CD4-positive, alpha-beta T cell treated with Interleukin-17A for 1 hour (primary cell): ENCODE measurements around the gene KCTD1.
"Not testable (repeated sequence)": the region's sequence is repeated elsewhere in the genome, so short reads cannot be mapped to it uniquely, and the experiment has no call there.

ENCODE experiments used
- DNase-seq: peaks from one replicate; pipeline ENCODE4 v3.0.0-alpha.2; 2020

KCTD1 gene

DNA sequence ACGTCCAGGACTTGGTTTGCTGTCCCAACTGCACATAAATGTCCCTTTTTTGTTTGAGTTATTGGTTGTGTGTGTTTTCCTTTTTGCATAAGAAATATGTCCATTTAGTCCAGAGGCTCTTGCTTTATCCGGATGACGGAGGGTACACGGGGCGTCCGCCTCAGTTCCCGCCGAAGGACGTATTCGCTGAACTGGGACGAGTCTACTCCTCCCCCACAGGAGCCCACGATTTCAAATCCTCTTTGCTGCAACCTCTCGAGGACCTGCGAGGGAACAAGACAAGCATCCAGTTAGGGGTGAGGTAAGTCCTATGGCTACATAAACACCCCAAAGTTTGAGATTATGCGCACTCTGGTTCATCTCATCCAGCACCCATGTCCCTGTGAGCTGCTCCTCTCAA is 92.7 kb downstream of the KCTD1 start:
- DNase-seq = no peak

DNA sequence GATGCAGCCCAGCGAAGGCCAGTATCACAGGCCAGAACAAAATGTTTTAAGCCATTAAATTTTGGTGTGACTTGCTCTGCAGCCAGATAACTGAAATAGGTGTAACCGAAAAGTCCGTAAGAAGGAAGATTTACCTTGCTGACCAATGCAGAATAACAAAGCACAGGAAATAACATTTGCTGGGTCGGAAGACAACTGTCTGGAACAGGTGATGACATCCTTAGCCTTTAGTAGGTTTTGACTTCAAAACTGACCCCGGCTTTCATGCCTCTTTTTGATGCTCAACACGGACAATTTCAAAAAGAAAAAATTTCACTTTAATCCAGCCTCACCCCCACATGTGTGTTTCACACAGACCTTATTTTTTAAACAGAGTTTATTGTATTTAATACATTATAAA is 93.7 kb downstream of the KCTD1 start:
- DNase-seq = no peak

DNA sequence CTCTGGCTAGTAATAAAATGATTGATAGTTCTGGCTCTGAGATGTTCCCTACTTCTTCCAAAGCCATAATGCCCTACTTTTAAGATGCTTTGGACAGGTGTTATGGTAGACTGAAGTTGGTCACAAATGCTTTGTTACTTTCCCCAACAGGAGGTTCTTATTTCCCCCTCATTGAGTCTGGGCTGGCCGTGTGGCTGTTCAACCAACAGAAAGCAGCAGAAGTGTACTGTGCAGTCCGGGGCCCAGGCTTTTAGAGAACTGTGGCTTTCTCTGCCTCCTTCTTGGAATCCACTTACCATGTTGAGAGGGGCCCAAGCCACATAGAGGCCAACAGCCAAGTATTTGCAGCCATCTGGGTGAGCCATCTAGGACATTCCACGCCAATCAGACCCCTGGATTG is 94.2 kb downstream of the KCTD1 start:
- DNase-seq = no peak

DNA sequence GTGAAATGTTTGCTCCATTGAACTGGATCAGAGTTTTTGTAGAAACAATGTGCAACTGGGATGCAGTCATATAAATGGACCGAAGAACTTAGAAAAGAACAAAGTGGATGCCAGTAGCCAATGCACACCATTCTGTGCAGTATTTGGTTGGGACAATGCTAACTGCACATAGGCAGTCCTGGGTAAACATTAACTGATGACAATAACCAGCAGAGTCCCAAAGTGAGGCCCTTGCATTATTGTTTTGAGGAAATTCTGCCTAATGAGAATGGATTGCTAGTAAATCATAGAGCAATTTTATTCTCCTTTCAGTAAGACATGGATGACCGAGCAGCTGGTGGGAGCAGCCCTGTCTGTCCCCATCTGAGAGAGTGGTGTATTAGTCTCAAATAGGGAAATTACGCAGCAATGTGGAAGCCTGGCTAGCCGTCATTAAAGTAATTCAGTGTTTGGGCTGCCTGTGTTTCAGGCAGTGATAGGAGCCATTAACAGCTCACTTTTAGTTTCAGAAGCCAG is 94.9 kb downstream of the KCTD1 start:
- DNase-seq = no peak

DNA sequence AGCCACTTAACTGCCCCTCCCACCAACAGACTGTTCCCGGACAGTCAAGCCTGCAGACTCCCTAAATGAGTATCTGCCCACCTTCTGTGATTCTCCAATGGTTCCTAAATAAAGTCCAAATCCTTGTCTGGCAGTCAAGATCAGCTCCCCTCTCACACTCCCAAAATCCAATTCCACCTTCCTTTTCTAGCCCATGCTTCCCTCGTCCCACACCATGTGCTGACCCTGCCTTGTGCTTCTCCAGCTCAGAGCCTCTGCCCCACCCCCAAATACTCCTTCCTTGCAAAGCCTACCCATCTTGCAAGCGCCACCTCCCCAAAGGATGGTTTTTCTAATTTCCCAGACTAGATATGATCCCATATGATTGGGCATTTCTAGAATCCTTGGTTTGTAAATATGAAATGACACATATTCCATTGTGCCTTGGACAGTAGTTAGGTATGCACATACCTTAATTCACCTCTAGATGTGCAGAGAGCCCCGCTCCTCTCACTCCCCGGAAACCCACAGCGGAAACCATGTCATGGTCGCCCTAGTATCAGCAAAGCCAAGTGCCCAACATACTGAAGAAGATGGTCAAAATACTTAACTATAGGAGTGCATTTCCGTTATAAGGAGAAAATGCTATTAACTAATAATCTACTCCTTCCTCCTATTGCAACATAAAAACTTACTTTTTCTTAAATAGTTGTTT is 97.2 kb downstream of the KCTD1 start:
- DNase-seq = no peak

DNA sequence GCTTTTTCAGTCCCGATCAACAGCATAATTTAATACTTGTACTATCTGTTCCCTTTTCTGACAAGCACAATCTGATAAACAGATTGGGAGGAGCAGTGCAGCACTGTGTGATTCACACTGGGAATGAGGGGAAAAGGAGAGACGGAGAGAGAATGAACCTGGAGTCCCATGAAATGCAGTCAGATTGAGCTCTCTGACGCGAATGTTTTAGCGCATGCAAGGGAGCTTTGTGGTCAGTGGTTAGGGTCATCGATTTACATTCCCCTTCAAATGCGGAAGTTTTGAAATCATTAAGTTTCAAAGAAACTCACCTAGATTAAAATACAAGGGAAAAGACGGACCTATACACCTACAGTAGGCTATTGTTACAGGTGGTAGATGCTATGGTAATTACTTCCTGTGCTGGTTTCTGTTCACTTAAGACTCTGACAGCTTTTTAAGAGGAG is 99.6 kb downstream of the KCTD1 start:
- no peak for DNase-seq

DNA sequence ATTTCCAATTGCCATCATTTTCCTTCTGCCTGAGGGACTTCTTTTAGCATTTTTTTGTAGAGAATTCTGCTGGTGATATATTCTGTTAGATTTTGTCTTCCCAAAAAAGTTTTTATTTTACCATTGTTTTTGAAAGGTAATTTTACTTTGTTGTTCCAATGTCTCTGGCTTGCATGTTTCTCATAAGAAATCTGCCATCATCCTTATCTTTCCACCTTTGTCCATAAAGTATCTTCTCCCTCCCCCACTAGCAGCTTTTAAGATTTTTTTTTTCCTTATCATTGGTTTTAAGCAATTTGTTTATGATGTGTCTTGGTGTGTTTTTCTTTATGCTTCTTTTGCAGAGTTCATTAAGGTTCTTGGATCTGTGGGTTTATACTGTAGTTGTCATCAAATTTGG is 104.5 kb downstream of the KCTD1 start:
- no peak for DNase-seq

DNA sequence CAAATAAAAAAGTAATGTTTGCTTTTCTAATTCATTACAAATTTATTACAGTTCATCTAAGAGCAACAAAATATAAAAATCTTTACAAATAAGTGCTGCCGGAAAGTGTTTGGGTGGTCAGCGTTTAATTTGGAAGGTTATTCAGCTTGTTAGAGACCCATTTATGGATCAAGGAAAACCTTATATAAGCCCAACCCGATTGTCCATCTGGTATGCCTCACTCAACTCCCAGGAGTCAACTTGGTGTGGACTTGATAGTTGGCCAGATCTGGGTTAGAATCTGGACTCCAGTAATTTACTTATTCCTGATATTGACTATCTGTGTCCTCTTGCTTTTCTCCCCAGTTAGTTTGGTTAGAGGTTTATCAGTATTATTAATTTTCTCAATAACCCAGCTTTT is 106.2 kb downstream of the KCTD1 start:
- DNase-seq = no peak

DNA sequence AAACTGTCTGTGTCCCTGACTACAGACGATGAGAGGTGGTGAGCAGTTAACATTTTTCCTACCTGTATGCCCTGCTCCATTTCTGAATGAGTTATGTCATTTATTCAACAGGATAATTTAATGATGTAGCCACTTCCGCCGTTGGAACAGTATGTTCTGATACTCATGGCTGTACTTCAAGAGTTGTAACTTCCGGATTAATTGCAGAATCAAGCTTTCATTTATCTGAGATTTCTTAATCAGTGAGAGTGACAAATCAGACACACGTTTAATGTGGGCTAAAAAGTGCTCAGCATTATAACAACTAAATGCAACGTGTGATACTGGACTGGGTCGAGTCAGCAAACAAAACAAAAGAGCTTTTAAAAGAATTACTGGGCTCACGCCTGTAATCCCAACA is 107.7 kb downstream of the KCTD1 start:
- no peak for DNase-seq

DNA sequence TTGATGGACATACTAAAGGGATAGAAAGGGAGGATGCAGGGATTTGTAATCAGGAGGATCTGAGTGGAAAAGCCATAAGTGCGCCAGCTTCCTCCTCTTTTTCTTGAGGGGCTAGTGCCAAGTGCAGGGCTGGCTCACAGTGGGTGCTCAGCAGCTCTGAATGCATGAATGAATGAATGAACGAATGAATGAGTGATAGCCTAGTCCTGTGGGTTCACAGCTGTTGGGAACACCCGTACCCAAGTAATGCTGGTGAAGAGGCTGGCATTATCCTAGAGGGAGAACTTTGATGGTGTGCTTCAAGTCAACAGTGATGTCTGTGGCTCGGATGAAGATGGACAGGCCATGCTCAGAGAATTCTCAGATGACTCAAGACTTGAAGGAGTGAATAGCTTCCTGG is 108.8 kb downstream of the KCTD1 start:
- DNase-seq = no peak

DNA sequence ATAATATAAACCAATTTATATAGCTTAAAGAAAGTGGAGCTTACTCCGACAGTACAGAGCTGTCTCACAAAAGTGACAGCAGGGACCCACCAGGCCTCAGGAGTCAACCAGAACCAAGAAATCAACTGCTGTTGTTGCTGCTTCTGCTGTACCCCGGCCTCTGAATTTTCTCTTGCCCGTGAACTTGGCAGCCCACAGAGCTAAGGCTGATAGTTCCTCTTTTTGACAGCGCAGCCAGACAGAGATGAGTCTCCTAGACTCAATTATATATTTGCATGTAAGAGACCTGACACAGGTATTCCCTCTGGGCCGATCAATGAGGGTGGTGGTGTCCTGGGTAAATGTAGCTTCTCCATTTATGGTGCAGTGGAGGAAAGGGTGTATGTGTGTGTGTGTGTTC is 109.4 kb downstream of the KCTD1 start:
- no peak for DNase-seq

DNA sequence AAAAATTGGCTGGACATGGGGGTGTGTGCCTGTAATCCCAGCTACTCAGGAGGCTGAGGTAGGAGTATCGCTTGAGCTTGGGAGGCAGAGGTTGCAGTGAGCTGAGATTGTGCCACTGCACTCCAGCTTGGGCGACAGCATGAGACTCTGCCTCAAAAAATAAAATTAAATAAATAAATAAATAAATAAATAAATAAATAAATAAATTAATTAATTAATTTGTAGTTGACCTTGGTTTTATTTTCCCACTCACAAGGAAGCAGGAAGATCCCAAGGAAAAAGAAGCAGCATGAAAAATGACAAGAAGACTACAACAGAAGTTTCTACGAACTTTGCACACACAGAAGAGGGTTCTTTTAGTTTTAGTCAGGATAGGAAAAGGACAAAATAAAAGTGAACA is 110.7 kb downstream of the KCTD1 start:
- not testable (repeated sequence) for DNase-seq

DNA sequence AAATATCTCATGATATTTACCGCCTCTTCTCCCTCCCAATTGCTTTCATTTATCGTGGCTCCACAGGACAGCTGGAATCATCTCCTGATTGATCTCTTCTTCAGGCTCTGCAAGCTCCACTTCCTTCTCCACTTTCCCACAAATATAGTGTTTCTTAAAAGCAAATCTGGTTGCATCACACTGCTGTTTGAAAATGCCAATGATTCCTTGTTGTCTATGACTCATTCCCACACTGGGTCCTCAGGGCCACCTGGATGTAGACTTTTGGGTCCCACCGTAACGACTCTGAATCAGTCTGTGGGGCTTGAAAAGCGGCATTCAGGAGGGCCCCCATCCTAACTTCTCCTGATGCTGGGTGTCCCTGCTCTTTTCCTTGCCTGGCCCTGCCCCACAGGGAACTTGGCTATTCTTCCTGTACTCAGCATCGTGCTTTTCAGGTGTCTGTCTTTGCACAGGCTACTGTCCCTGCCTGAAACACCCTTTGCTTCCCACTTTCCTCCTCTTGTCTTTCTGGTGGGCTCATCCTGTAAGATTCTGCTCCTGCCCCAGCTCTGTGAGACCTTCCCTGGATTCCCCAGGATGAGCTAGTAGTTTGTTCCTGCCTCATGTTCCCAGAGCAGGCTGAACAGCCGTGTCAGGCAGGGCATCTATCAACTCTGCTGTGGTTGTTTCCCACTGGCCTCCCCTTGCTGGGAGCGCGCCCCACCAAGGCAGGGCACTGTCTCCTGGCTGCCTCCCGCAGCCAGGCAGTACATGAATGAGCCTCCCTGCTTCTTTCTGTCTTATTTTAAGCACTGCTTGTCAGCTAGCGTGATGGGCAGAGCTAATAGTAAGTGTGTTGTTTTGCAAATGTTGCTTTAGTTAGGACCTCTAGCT is 111.9 kb downstream of the KCTD1 start:
- DNase-seq = no peak

DNA sequence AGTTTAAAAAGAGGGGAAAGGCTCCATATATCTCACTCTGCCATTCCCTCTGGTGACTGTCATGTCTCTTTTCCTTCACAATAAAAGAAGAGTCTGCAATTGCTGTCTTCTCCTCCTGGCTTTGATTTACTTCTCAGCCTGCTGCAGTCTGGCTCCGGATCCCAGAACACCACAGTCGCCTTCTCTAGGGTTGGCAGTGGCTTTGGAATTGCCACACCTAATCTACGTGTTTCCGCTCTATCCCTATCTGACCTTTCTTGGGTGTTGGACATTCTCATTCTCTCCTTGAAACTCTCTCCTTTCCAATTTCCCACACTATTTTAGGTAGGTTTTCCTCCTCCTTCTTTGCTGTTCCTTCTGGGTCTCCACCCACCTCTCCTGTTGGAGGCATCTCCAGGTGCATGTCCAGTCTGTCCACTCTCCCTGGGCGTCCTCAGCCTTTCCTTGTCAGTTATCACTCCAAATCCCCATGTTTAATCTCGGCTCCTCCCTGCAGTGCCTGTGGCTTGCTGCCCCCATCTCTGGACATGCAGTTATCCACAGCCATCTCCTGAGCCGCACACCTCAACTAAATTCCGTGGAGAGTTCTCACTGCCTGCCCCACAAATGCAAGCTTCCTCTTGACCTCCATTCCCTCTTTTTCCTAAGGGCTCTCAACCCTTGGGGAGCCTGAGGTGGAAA is 112.8 kb downstream of the KCTD1 start:
- no peak for DNase-seq

DNA sequence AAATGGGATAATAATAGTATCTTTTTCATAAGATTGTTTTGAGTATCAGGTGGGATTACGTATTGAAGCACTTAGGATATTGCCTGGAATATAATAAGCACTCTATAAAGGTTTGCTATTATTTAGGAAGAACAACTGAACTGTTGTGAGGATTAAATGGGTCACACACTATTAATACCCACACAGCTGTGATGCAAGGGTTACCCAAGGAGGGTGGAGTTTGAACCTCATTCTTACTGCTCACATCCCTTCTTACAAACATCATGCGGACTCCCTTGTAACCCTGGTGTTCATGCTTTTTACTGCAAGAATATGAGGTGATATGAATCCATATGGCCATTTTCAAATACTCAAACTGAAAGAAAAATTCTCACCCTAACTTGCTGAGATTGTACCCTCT is 113.5 kb downstream of the KCTD1 start:
- no peak for DNase-seq

DNA sequence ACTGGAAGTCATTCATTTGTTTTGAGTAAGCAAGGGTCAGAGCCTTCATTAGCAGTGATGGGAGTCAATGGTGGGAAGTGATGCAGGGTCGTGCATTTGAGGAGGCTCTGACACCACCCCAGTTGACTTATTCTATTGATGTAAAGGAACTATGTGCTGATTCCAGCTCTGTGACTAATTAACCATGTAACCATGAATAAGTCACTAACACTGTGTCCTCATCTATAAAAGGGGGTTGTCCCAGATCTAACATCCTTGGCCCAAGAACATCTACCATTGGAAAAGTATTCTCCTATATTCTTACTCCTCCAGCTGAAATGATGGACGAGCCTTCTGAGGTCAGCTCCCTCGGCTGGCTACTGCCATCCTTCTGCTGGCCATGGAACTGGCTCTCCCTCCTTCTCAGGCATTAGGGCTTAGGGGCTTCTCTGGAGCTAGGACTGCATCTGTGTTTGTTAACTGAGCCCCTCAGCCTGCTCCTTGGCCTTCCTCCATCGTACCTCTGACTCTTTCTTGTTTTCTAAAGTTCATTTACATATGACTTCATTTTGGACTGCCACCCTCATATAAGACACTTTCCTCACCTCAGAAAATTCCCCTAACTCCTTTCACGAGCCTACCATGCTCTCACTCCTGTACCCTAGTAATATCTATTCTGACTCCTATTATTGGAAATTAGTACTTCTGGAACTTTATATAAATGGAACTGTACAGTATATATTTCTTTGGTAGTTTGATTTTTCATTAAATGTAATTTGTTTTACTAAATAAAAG is 115.5 kb downstream of the KCTD1 start:
- no peak for DNase-seq

DNA sequence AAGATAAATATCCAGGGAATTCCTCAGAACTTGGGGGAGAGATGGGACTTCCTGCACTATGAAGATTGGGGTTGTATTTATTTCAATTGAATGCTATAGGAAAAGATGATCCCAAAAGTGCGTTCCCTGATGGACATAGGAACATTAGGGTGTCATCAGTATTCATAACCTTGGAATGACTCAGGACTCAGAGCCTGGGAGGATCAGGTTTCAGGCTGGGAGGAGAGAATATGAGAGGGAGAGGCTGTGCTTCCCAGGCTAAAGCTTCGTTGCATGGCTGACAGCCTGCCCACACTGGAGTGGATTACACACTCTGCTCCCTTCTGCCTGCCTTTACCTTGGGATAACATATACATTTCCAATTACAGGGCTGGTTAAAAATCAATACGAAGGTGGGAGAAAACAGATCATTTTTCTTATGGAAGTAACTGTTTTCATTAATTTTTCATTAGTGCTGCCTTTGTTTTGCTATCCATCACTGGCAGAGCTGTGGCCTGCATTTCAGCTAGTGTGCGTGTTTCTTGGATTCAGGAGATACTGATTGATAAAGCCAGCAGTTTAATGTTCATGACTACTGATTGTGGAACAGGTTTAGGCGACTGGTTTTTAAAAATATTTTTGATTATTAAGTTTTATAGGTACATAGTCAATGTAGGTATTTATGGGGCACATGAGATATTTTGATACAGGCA is 118.7 kb downstream of the KCTD1 start:
- DNase-seq = no peak

DNA sequence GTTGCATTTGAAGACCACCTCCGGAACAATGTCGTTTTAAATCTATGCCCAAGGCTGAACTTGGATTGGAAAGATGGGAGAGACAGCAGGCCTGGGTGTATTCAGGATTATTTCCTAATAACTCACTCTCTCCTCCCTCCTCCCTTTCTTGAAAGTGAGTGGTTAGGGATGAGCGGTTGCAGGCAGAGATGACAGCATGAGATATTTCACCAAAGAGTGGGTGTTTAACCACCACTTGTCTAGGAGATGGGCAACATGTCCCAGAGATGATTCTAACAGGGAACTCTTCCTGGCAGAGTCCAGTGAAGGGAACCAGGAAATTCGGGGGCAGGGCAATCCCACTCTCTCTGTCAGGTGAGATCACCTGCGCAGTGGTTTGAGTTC is 123.2 kb downstream of the KCTD1 start:
- no peak for DNase-seq

DNA sequence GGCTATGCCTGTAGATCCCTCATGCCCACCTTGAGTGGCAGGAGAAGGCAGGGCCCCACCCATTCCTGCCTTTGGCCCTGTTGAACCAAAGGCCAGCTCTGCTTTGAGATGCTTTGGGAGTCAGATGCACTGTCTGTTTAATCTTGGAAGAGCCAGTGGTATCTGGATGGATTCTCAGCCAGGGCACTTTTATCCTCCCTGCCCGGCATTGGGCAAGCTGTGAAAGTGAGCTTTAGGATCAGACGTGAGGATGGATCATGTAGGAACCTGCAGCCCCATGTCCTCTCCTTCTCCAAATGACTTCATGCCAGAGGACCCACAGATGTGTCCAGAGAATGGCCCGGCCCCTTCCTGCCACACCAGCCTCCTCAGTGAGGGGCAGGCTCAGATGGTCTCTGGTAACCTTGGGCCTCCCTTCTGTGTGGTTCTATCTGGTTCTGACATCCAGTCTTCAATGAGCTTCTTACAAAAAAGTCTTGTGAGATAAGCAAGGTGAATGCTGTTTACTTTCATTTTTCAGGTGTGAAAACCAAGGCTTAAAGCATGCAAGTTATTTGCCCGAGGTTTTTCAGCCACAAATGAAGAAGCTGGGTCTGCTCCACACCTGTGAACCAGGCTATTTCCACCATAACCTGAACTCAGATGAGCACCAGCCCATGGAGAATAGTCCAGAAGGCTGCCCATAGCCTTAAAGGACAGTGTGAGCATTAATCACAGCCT is 123.8 kb downstream of the KCTD1 start:
- no peak for DNase-seq

DNA sequence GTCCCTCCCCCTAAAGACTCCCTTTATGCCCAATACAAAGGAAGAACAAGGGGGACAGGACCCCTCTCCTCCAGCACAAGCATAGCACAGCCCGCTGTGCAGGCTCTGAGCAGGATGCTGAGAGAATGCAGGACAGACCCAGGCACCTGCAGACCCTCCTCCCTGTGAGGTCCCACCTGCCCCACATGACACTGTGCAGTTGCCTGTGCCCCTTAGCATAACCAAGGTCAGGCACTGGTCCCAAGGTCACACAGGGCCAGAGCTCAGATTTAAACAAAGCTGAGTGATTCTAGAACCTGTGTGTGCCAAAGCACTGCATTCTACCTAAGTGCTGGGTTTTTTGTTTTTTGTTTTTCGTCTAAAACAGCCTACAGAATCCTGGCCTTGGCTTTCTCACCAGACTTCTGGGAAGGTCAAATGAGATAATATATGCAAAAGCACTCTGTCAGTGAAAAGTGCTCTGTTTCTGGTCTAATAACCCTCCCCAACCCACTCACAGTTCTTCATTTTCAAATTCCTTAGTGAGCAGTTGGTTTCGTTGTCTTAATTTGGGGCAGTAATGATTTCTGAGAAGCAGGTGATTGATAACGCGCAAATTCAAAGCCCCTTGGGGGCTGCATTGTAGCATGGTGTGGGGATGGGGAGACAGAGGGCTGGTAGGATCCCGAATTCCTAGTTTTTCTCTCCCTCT is 125.7 kb downstream of the KCTD1 start:
- DNase-seq = no peak

DNA sequence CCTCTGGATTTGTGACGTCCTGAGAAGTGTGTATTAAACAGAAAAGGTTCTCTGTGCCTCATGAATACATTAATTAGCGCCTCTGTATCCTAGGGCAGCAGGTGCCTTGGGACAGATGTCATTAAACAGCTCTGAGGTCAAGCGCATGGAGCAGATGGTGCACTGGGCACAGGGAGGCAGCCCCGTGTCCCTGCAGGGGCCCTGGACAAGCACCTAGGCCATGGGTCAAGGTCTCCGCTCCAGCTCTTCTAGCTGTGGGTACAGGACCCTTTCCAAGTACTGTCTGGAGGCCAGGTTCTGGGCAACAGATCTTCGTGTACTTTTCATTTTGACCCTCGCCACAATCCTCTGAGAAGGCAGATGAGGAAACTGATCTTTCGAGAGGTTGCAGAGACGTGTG is 126.4 kb downstream of the KCTD1 start:
- no peak for DNase-seq
